OCI-LY1 (cell line): ENCODE measurements around the gene ARAF.

ENCODE experiments used
- H2AFZ ChIP-seq: fragments of 200-600 bp; sonication (generic), shearing (Covaris generic); 2 replicates; pipeline ENCODE4 v1.6.0; 2014; ENCODE audit warnings: antibody characterized with exemption, mild to moderate bottlenecking, low read length
- H3F3A ChIP-seq: fragments of 200-600 bp; sonication (generic), shearing (Covaris generic); 2 replicates; pipeline ENCODE4 v1.6.0; 2014; ENCODE audit warnings: mild to moderate bottlenecking, antibody characterized with exemption, low read length, moderate library complexity; ENCODE audit not compliant: insufficient read depth
- H3K27ac ChIP-seq: fragments of 200-600 bp; sonication (generic); 2 replicates; pipeline ENCODE4 v1.5.1; 2014; ENCODE audit warnings: low read length, mixed run types, mild to moderate bottlenecking, low read depth; ENCODE audit not compliant: poor library complexity, severe bottlenecking
- H3K27me3 ChIP-seq: fragments of 200-600 bp; sonication (generic); 2 replicates; pipeline ENCODE4 v1.6.0; 2014; ENCODE audit warnings: antibody characterized with exemption, mild to moderate bottlenecking, low read length, moderate library complexity; ENCODE audit not compliant: insufficient read depth
- H3K36me3 ChIP-seq: fragments of 200-600 bp; sonication (generic); 2 replicates; pipeline ENCODE4 v1.6.1; 2014; ENCODE audit warnings: mild to moderate bottlenecking, antibody characterized with exemption, low read length, moderate library complexity, mixed read lengths; ENCODE audit not compliant: insufficient read depth
- H3K4me1 ChIP-seq: fragments of 200-600 bp; sonication (generic); 2 replicates; pipeline ENCODE4 v1.5.1; 2014; ENCODE audit warnings: mild to moderate bottlenecking, low read length, moderate library complexity; ENCODE audit not compliant: insufficient read depth, severe bottlenecking
- H3K4me2 ChIP-seq: fragments of 200-600 bp; sonication (generic), shearing (Covaris generic); 2 replicates; pipeline ENCODE4 v1.6.1; 2014; ENCODE audit warnings: low read length
- H3K4me3 ChIP-seq: fragments of 200-600 bp; sonication (generic); 2 replicates; pipeline ENCODE4 v1.5.1; 2014; ENCODE audit warnings: low read length, low read depth, mild to moderate bottlenecking, mixed read lengths; ENCODE audit not compliant: poor library complexity, severe bottlenecking
- H3K79me2 ChIP-seq: fragments of 200-600 bp; shearing (Covaris generic); 2 replicates; pipeline ENCODE4 v1.6.1; 2016; ENCODE audit warnings: mixed run types, low read length, mixed read lengths; ENCODE audit not compliant: insufficient read depth
- H3K9ac ChIP-seq: fragments of 200-600 bp; sonication (generic), shearing (Covaris generic); 2 replicates; pipeline ENCODE4 v1.6.1; 2014; ENCODE audit warnings: mild to moderate bottlenecking, low read length, mixed read lengths
- H3K9me2 ChIP-seq: fragments of 200-600 bp; sonication (generic), shearing (Covaris generic); 2 replicates; pipeline ENCODE4 v1.6.1; 2014; ENCODE audit warnings: low read depth, mild to moderate bottlenecking, low read length, mixed read lengths
- H3K9me3 ChIP-seq: fragments of 200-600 bp; shearing (Covaris generic); 2 replicates; pipeline ENCODE4 v1.6.1; 2014; ENCODE audit warnings: low read length, mixed read lengths
- H4K20me1 ChIP-seq: fragments of 200-600 bp; sonication (generic), shearing (Covaris generic); 2 replicates; pipeline ENCODE4 v1.6.0; 2016; ENCODE audit warnings: mild to moderate bottlenecking, low read length; ENCODE audit not compliant: insufficient read depth
- EZH2 ChIP-seq: fragments of 200-600 bp; sonication (generic), shearing (Covaris generic); IDR thresholded peaks from 2 replicates; pipeline ENCODE4 v1.8.0; 2017; ENCODE audit warnings: borderline replicate concordance, mixed run types, mild to moderate bottlenecking, antibody characterized with exemption, low read length, moderate library complexity, mixed read lengths
- TF ChIP-seq, protein P1 (sequence below): fragments of 200-600 bp; sonication (generic), shearing (Covaris generic); IDR thresholded peaks from 2 replicates; pipeline ENCODE4 v1.5.1; 2017; ENCODE audit warnings: mild to moderate bottlenecking, antibody characterized with exemption, low read length, moderate library complexity, mixed read lengths

Gene ARAF

GRCh38 chrX:47577901-47578300 is 16.9 kb downstream of the ARAF start:
- no peak overlapping the region for H2AFZ ChIP-seq
- no peaks in the 10 kb centered on the region for H3K36me3 ChIP-seq
- TF ChIP-seq EZH2 = no peak
- TF ChIP-seq, protein P1, sequence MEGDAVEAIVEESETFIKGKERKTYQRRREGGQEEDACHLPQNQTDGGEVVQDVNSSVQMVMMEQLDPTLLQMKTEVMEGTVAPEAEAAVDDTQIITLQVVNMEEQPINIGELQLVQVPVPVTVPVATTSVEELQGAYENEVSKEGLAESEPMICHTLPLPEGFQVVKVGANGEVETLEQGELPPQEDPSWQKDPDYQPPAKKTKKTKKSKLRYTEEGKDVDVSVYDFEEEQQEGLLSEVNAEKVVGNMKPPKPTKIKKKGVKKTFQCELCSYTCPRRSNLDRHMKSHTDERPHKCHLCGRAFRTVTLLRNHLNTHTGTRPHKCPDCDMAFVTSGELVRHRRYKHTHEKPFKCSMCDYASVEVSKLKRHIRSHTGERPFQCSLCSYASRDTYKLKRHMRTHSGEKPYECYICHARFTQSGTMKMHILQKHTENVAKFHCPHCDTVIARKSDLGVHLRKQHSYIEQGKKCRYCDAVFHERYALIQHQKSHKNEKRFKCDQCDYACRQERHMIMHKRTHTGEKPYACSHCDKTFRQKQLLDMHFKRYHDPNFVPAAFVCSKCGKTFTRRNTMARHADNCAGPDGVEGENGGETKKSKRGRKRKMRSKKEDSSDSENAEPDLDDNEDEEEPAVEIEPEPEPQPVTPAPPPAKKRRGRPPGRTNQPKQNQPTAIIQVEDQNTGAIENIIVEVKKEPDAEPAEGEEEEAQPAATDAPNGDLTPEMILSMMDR = no peak
- no peaks in the 10 kb centered on the region for H3K4me1 ChIP-seq
- H3K4me2 ChIP-seq = no peak overlapping the region
- H3F3A ChIP-seq = no peaks in the 10 kb centered on the region
- no peaks in the 10 kb centered on the region for H4K20me1 ChIP-seq
- no peak overlapping the region for H3K27ac ChIP-seq
- H3K79me2 ChIP-seq = no peaks in the 10 kb centered on the region
- H3K9me2 ChIP-seq = no peaks in the 10 kb centered on the region
- H3K9me3 ChIP-seq = no peaks in the 10 kb centered on the region
- no peaks in the 10 kb centered on the region for H3K27me3 ChIP-seq
- H3K9ac ChIP-seq = no peak overlapping the region
- H3K4me3 ChIP-seq = no peak overlapping the region

DNA sequence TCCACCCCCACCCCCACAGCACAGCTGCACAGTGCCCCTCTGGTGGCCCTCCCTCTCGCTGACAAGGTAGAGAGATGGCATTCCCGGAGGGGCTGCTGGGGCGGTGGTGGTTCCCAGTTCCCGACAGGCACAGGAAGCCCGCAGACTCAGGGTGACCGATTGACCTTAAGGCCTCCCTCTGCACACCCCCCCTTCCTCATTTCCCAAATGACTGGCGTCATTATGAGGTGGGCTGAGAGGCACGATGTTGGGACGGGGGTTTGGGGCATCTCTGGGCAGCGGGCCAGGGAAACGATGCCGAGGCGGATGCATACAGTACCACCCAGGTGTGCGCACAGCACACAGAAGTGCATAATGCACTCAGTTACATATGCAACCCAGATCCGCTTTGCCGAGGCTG is 17.7 kb downstream of the ARAF start:
- no peaks in the 10 kb centered on the region for H3K9me3 ChIP-seq
- H3K79me2 ChIP-seq = no peaks in the 10 kb centered on the region
- H3K9me2 ChIP-seq = no peaks in the 10 kb centered on the region
- H3K4me3 ChIP-seq = no peak overlapping the region
- no peaks in the 10 kb centered on the region for H3F3A ChIP-seq
- H4K20me1 ChIP-seq = no peaks in the 10 kb centered on the region
- H3K27ac ChIP-seq = no peak overlapping the region
- H3K4me2 ChIP-seq = no peak overlapping the region
- H3K27me3 ChIP-seq = no peaks in the 10 kb centered on the region
- H3K36me3 ChIP-seq = no peaks in the 10 kb centered on the region
- no peaks in the 10 kb centered on the region for H3K4me1 ChIP-seq
- no peak overlapping the region for H2AFZ ChIP-seq
- no peak for TF ChIP-seq EZH2
- TF ChIP-seq, protein P1 = no peak
- H3K9ac ChIP-seq = no peak overlapping the region

DNA sequence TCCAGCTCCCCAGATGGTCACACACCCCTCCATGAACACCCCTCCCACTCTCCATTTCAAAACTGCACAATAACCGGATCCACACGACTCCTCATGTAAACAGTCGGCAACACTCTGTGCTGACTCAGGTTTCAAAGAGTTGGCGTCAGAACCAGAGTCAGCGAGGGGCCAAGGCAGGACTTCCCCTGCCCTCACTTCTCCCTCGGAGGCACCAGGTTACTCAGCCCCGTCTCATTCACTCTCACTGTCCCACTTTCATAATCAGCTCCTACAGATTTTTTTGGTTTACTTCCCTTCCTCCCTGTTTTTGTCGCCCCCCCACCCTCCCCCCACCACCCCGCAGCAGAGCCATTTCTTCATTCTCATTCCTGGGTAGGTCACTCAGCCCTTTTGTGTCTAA is 18.5 kb downstream of the ARAF start:
- H3K9ac ChIP-seq = no peak overlapping the region
- no peaks in the 10 kb centered on the region for H3K9me3 ChIP-seq
- no peak for TF ChIP-seq EZH2
- TF ChIP-seq, protein P1 = no peak
- no peaks in the 10 kb centered on the region for H3K27me3 ChIP-seq
- no peaks in the 10 kb centered on the region for H3F3A ChIP-seq
- H3K4me1 ChIP-seq = no peaks in the 10 kb centered on the region
- no peak overlapping the region for H3K4me2 ChIP-seq
- H3K4me3 ChIP-seq = no peak overlapping the region
- no peak overlapping the region for H2AFZ ChIP-seq
- H3K36me3 ChIP-seq = no peaks in the 10 kb centered on the region
- no peaks in the 10 kb centered on the region for H3K79me2 ChIP-seq
- H4K20me1 ChIP-seq = no peaks in the 10 kb centered on the region
- H3K9me2 ChIP-seq = no peaks in the 10 kb centered on the region
- no peak overlapping the region for H3K27ac ChIP-seq
